Measurements from ENCODE around the gene SLC25A4. TPM values are rescaled to one million over a fixed set of nuclear protein-coding genes. Genes with fewer than 3 reads are reported as not detected.
"Not testable (repeated sequence)": the region's sequence is repeated elsewhere in the genome, so short reads cannot be mapped to it uniquely, and the experiment has no call there.

The SLC25A4 gene
- total RNA-seq, 1 experiment from 2014 or later = 20.6 TPM

DNA sequence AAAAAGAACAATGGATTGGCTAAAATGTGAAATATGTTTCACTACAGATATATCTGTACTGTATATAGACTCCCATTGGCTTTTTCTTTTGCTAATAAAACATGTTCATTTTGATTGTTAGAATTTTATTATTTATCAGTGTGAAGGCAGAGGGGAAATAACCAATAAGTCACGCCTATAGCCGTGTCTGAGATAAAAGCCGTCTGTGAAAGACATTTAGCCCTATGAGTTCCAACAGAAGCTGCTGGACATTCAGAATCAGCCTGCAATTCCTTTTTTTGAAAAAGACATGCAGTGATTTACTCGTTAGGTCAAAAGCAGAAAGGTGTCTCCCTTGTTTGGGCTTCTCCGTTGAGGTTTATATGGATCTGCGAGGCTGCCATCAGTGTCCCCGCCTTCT, 24.2 kb upstream of the SLC25A4 start:
- in situ Hi-C loops (cut with HindIII; ENCODE audit: low sequenced_read_pairs) = no loop called here

DNA sequence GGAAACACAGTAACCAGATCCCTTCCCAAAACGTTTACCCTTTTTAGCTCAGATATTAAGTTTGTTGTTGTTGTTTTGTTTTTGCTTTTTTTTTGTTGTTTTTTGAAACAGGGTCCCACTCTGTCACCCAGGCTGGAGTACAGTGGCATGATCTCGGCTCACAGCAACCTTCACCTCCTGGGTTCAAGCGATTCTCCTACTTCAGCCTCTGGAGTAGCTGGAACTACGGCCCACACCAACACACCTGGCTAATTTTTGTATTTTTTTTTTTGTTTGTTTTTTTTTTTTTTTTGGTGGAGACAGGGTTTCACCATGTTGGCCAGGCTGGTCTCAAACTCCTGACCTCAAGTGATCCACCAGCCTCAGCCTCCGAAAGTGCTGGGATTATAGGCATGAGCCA, 23.6 kb upstream of the SLC25A4 start:
- in situ Hi-C loops (cut with HindIII; ENCODE audit: low sequenced_read_pairs); DNase-seq (ENCODE audit: low spot score): not testable (repeated sequence)

More for the DNA sequence above, 24.2 kb upstream of the SLC25A4 start:
- no peak for DNase-seq (ENCODE audit: low spot score)

DNA sequence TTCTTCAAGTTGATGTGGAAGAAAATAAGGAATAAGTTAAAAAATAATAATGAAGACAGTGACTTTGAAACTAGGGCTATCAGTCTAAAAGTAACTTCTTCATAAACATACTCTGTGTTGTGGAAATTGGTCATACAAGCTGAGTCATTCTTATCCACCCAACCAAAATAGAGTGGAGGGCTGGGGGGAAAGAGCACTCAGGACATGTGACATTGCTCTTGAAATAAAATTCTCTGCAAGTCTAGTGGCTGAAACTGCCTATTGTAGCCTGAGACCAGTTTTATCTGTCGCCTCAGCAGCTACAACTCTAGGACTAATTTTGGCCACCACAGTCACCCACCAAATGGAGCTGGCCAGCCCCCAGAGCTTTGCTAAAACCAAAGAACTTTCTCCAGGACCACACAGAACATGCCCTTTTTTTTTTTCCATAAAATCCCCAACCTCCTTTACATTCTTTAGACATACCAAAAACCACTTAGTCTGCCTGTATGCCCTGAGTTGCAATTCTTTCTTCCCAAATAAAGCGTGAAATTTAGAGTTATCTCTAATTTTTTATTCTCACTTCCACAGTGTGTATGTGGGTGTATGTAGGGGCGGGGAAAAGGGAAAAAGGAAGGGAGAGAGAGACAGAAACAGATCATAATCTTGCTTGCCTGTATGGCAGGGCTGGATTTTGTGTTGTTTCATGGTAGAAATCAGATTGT, 23.0 kb upstream of the SLC25A4 start:
- no peak for DNase-seq (ENCODE audit: low spot score)
- in situ Hi-C loops (cut with HindIII; ENCODE audit: low sequenced_read_pairs) = no loop called here

DNA sequence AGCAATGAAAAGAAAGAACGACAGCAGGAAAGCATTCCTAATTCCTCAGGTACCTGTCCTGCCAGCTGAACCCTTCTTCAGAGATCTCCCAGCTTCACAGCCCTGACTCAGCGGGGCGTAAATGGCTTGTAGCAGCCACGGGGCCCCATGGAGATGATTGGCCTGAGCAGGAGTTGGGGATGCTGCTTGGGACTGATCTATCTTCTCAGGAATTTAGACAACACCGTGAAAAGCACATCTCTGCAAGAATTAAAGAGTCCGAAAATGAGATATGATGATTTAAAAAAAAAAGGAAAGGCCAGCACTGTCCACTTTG, 22.5 kb upstream of the SLC25A4 start:
- no peak for DNase-seq (ENCODE audit: low spot score)
- in situ Hi-C loops (cut with HindIII; ENCODE audit: low sequenced_read_pairs) = no loop called here

DNA sequence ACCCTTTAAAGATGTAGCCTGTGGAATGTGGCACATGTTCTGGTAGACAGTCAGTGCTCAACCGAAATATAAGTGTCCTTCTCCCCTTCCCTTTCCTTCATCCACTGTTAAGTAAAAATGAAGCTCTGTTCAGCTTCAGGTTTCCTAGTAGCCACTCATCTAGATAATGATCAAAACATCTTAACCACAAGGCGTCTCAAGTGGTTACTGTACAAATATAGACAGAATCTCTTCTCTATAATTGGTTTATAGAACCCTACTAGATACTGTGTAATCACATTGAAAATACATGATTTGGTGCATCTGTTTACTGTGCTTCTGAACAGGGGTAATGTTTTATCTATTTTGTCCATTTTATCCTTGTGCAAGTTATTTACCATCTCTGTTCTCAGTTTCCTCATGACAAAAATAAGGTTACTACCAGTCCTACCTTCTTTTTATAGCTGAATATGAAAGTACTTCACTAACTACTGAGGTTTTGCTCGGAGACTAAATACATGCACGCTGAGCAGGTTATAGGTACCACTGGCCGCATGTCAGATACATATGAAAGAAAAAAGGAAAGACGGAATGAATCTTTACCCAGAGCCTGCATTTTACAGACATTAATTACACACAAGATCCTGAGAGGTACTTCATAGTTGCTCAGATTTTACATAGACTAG, 20.3 kb upstream of the SLC25A4 start:
- in situ Hi-C loops (cut with HindIII; ENCODE audit: low sequenced_read_pairs) = no loop called here
- no peak for DNase-seq (ENCODE audit: low spot score)

DNA sequence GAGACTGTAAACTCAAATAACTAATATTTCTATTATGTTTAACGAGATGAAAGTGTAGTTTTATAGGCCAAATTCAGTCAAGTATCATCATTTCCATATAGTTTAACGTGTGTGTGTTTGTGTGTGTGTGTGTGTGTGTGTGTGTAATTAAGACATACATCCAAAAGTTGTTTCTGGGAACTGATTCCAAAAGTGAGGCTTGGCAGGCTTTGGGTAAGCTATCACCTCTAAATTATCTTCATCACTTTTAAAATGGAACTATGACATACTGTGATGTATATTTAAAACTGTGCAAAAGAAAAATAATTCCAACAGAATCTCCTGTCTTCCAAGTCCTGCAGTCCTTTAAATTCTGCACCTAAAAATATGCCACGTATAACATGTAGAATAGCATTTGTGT, 19.1 kb upstream of the SLC25A4 start:
- in situ Hi-C loops (cut with HindIII; ENCODE audit: low sequenced_read_pairs) = no loop called here
- no peak for DNase-seq (ENCODE audit: low spot score)

DNA sequence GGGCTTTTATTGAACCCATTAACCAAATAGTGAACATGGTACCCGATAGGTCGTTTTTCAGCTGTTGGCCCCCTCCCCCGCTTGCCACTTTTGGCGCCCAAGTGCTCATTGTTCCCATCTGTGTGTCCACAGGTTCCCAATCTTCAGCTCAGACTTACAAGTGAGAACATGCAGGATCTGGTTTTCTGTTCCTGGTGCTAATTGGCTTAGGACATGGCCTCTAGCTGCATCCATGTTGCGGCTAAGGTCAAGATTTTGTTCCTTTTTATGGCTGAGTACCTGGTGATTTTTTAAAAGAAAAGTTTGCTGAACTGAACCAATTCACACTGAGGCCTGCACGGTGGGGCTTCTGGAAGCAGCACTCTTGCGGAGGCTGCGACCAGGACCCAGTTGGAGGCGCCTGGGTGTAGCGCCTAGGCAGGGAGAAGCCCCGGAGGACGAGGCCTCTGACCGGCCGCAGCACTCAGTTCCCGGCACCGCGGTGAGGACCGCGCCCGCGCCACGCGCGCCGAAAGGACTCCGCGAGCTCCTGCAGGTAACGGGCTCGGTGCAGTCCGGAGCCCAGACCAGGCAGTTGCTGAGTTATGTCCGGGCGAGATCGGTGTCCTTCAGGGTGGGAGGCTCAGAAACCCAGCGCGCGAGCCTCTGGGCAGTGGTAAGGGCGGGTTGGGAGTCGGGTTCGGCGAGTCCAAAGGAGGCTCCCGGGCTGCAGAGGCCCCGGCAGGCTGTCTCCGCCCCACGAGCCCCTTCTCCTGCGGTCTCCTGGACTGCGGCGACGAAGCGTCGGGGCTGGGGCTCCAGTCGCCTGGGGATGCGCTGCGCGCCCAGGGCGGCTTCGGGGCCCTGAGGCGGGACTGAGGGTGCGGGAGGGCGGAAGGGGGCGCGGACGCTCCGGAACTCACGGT, 15.8 kb upstream of the SLC25A4 start:
- in situ Hi-C loops (cut with HindIII; ENCODE audit: low sequenced_read_pairs) = no loop called here
- peak; percentile 57 for DNase-seq (ENCODE audit: low spot score)

DNA sequence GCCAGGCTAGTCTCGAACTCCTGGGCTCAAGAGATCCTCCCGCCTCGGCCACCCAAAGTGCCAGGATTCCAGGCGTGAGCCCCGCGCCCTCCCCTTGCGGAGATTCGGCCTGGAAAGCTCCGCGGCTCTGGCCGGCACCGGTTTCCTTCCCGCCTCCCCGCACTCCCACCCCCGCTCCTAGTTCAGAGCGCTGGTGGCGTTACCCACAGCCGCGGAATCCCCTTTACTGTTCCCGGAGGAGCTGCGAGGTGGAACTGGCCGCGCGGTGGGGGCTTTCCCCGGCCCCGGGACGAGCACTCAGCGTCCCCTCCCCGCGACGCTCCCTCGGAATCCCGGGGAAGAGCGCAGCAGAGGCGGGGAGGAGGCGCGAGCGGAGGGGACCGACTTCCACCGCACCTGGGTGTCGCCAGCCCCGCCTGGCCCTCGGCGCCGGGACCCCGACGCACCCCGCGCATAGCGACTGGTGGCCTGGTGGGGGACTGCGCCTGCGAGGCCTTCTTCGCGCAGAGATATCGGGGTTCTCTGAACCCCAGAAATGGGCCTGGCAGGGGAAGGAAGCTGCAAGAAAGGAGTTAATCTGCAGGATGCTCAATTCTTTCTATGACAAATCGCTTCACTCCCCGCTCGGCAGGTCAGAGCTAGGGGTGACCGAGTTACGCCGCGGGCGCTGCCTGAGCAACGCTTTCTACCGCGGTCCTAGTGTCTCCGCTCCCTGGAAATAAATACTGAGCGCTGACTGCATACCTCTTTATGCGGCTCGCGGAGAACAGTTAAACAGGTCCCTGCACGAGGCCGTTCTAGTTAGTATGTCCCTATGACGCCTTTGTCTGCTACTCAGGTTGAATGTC, 14.6 kb upstream of the SLC25A4 start:
- in situ Hi-C loops (cut with HindIII; ENCODE audit: low sequenced_read_pairs) = no loop called here
- peak; percentile 79 for DNase-seq (ENCODE audit: low spot score)

DNA sequence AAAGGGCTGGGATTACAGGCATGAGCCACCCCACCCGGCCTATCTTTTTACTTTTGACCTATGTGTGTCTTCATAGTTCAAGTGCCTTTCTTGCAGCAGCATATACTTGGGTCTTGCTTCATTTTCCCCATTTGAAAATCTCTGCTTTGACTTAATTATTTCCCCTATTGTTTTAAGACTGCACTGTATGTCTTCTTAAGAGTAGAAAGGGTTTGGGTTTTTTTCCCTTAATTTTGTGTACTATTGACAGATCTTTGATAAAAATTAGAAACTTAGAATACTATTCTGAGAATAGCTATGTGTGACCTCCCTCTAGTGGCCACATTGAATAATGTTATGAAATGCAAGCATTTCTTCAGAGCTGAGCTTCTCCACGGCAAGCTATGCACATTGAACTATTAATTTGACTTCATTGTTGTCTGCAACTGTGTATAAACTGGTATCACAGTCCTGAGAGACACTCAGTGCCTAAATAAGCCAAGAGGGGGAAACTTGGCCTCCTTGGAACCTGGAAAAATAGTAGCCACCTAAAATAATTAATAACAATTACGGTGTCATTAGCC, 8.7 kb upstream of the SLC25A4 start:
- in situ Hi-C loops (cut with HindIII; ENCODE audit: low sequenced_read_pairs) = no loop called here
- DNase-seq (ENCODE audit: low spot score) = peak; percentile 73

DNA sequence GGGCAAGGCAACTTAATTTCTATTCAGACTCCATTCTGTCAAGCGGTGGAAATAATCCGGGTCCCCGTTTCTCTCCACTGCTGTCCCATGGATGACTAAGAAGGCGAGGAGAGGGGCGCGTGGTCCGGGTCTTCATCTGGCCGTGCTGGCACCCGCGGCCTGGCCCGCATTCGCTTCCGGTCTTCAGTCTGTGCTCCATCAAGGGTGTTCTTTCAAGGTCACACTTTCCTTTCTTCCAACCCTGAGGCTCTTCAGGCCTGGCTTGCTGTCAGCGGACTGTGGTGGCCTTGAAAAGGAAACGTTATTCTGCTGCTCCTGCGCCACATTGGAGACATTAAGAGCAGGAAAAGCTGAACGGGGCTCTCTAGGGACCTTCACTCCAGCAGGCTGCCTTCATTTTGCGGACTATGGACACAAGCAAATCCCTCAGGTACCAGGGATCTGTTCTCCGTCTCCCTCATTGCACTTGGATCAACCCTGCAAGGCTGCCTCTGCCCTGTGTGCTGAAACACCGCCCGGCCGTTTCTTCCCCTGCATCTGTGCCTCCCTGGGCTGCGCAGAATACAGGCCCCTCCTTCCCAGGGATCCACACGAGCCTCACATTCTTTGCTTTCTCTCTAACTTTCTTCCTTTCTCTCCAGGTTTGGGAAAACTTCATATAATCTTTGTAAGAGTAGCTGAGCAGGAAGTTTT, 5.7 kb upstream of the SLC25A4 start:
- in situ Hi-C loops (cut with HindIII; ENCODE audit: low sequenced_read_pairs) = no loop called here

DNA sequence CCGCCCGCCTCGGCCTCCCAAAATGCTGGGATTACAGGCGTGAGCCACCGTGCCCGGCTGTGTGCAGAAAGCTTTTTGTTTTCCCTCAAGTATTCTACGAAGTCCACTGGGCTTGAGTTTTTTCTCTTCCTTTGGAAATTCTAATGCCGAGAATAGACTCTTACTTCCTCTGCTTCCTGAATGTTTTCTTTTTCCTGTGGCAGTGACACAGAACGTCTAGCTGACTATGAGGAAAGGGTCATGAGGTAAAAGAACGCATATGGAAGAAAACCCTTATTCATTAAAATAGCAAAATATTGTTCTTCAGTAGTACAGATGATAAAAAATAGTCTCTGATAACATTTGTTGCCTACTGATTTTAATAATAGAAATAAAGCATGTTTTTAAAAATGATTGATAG, 4.9 kb upstream of the SLC25A4 start:
- in situ Hi-C loops (cut with HindIII; ENCODE audit: low sequenced_read_pairs) = no loop called here
- DNase-seq (ENCODE audit: low spot score) = no peak

More for the DNA sequence above, 5.7 kb upstream of the SLC25A4 start:
- DNase-seq (ENCODE audit: low spot score) = no peak

DNA sequence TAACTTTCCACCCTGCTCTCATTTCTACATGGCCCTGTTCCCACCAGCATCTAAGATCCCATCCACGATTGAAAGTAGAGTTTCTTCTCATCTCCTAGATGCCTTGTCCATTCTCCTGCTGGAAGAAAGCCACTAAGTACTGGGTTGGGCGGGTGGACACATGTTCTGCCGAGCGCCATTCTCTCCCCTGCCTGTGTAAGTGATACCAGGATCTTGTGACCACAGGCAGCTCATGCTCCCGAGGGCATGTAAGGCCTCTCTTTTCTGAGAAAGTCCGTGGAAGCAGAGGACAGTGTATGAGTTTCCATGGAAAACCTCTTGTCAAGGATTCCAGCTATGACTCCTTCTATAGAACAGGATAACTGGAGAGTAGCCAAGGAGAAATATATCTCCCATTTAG, 3.3 kb upstream of the SLC25A4 start:
- DNase-seq (ENCODE audit: low spot score) = no peak
- in situ Hi-C loops (cut with HindIII; ENCODE audit: low sequenced_read_pairs) = no loop called here

DNA sequence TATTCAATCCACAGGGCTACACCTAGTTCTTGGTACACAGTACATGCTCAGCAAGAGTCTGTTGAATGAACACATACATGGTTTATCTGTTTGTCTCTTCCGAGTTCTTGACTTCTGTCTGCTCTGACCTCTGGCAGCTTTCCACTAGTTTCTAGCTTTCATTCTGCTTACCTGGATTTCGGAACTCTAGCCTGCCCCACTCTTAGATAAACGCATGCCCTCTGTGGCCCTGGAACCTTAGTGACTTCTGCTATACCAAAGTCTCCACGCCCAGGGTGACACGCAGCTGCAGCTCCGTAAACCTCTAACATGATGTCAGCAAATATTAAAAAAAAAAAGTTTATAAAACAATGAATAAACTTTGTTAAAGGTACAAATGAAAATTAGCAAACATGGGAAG, 1.3 kb upstream of the SLC25A4 start:
- no peak for DNase-seq (ENCODE audit: low spot score)
- in situ Hi-C loops (cut with HindIII; ENCODE audit: low sequenced_read_pairs) = no loop called here

DNA sequence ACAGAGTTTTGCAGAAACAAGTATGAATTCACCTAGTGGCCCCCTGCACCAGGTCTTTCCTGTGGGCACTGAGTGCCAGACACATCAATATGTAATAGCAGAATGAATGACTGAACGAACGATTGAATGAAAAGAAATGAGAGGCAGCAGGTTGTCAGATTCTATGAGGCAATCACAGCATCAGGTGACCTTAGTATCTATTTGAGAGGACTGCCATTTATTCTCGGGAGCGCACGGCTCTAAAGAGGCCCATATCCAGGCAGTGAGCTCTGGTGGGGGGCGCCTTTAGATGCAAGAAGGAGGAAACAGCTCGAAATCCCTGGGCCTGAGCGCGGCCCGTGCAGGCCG, 528 bp upstream of the SLC25A4 start:
- DNase-seq (ENCODE audit: low spot score) = no peak

DNA sequence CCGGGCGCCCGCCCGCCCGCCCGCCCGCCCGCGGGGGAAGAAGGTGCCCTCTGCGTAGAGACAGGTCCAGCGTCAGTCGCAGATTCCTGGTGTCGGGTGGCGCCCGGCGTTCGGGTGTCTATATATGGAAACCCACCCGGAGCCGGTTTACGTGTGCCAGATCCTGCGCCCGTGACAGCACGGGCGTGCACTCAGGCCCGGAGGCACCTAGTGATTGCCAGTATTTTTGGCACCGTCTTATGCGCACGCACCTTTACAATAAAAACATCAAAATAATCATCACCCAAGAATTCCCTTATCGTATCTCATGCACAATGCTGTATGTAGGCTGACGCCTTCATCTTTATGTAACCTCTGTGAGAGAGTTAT, 519 bp downstream of the SLC25A4 start:
- DNase-seq (ENCODE audit: low spot score) = peak; percentile 82
- in situ Hi-C loops (cut with HindIII; ENCODE audit: low sequenced_read_pairs) = no loop called here

More for the DNA sequence above, 528 bp upstream of the SLC25A4 start:
- in situ Hi-C loops (cut with HindIII; ENCODE audit: low sequenced_read_pairs) = no loop called here

DNA sequence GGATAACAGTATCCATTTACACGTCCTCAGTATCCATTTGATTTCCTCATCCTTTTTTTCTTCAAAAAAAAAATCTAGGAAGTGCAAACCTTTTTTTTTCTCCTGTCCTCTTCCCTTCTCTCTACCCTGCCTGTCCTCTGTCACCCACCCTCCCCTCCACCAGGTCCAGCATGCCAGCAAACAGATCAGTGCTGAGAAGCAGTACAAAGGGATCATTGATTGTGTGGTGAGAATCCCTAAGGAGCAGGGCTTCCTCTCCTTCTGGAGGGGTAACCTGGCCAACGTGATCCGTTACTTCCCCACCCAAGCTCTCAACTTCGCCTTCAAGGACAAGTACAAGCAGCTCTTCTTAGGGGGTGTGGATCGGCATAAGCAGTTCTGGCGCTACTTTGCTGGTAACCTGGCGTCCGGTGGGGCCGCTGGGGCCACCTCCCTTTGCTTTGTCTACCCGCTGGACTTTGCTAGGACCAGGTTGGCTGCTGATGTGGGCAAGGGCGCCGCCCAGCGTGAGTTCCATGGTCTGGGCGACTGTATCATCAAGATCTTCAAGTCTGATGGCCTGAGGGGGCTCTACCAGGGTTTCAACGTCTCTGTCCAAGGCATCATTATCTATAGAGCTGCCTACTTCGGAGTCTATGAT, 1.7 kb downstream of the SLC25A4 start:
- in situ Hi-C loops (cut with HindIII; ENCODE audit: low sequenced_read_pairs) = no loop called here
- no peak for DNase-seq (ENCODE audit: low spot score)

DNA sequence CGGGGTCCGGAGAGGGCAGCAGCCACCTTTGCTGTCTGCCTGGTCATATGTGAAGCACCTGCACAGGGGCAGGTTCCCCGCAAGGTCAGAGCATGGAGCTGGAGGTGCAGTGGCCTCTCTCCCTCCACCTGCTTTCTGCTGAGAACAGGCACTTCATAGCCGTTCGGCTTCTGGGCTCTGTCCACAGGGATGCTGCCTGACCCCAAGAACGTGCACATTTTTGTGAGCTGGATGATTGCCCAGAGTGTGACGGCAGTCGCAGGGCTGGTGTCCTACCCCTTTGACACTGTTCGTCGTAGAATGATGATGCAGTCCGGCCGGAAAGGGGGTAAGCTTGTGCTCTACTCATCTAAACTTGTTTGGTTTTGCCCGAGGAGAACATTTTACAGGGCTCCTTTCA, 2.5 kb downstream of the SLC25A4 start:
- in situ Hi-C loops (cut with HindIII; ENCODE audit: low sequenced_read_pairs) = no loop called here
- peak; percentile 41 for DNase-seq (ENCODE audit: low spot score)

DNA sequence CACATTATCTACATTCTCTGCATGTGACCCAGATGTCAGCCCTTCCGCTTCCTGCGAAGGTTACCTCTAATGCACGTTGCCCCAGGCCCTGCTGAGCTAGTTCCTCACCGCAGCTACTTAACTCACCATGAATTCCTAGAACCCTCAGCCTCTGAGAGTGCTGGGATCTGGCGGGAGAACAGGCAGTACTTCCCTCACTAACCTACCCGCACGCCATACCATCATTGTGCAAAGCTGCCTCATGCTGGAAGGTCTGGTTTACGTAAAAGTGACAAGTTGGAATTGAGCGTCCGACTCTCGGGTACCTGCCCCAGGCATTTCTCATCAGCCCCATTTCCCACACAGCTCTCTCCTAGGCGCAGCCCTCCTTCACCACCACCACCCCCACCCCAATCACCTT, 6.3 kb downstream of the SLC25A4 start:
- in situ Hi-C loops (cut with HindIII; ENCODE audit: low sequenced_read_pairs) = no loop called here
- no peak for DNase-seq (ENCODE audit: low spot score)
